ENCODE measurements around the gene PHLDA1. TPM values are rescaled to one million over a fixed set of nuclear protein-coding genes. Genes with fewer than 3 reads are reported as not detected.
"Not testable (repeated sequence)": the region's sequence is repeated elsewhere in the genome, so short reads cannot be mapped to it uniquely, and the experiment has no call there.

PHLDA1 gene
- total RNA-seq, 1 donor, result 70.4 TPM

DNA sequence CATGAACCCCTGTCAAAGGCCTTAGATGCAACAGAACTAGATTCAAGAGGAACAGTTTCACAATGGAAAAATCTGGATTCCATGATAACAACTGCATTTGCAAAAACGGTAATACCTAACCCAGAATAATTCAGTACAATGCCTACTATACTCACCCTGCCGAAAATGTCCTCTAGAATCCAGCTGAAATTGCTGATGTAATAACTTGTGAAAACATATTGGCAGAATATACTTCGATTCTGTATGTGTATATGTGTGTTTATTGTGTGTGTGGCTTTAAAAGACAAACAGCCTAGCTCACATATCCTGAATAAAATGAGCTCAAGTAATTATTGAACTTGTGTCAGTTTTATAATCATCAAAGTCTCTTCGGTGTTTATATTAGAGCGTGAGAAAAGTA is 46.0 kb downstream of the PHLDA1 start:
- TF ChIP-seq, protein P1, sequence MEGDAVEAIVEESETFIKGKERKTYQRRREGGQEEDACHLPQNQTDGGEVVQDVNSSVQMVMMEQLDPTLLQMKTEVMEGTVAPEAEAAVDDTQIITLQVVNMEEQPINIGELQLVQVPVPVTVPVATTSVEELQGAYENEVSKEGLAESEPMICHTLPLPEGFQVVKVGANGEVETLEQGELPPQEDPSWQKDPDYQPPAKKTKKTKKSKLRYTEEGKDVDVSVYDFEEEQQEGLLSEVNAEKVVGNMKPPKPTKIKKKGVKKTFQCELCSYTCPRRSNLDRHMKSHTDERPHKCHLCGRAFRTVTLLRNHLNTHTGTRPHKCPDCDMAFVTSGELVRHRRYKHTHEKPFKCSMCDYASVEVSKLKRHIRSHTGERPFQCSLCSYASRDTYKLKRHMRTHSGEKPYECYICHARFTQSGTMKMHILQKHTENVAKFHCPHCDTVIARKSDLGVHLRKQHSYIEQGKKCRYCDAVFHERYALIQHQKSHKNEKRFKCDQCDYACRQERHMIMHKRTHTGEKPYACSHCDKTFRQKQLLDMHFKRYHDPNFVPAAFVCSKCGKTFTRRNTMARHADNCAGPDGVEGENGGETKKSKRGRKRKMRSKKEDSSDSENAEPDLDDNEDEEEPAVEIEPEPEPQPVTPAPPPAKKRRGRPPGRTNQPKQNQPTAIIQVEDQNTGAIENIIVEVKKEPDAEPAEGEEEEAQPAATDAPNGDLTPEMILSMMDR (IDR thresholded peaks at IDR 0.05; ENCODE audit: insufficient read depth, low read depth, low read length), result no peak
- no peak overlapping the region for H3K4me3 ChIP-seq (ENCODE audit: low read depth, low read length)
- DNase-seq (ENCODE audit: low read depth), result no peak

- no peak for DNase-seq (ENCODE audit: low read depth)
- TF ChIP-seq, protein P1 (IDR thresholded peaks at IDR 0.05; ENCODE audit: insufficient read depth, low read depth, low read length), result no peak
These were observed 46.9 kb downstream of the PHLDA1 start for GRCh38 chr12:75984577-75985182.

DNA sequence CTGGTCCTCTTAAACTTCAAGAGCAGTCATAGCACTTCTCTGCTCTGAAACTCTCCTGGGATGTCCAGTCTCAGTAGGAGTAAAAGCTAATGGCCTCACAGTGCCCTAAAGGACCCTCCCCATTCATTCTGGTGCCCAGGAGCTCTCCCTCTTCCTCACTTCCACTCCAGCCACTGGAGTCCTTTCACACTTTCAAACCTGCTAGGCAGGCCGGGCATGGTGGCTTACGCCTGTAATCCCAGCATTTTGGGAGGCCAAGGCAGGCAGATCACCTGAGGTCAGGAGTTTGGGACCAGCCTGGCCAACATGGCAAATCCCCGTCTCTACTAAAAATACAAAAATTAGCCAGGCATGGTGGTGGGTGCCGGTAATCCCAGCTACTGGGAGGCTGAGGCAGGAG is 47.7 kb downstream of the PHLDA1 start:
- not testable (repeated sequence) for DNase-seq (ENCODE audit: low read depth); H3K4me3 ChIP-seq (ENCODE audit: low read depth, low read length)

More at GRCh38 chr12:75984577-75985182, 46.9 kb downstream of the PHLDA1 start:
- H3K4me3 ChIP-seq (ENCODE audit: low read depth, low read length), result no peak overlapping the region

DNA sequence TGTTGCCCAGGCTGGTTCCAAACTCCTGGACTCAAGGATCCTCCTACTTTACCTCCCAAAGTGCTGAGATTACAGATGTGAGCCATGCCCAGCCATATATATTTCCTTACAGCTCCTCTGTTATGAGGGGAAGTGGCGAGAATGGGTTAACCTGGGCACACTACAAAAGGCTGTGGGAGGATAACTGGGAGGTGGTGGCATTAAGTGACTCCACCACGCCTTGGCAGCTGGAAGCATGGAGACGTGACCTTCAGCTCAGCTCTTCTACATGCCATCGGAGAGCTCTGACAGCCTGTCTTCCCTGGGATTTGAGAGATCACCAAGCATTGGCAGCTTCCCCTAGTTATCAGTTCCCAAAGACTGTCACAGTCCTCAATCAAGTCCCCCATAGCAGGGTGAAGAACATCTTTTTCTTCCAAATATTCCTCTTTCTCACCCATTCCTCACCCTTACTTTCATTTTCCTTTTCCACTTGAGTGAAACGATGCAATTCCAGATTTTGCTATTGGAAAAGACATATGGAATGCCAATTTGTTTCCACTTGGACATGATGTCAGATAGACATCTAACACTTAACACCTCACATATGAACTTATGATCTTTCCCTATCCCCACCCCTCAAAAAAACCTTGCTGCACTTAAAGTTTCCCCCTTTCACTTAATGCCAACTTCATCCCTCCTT is 48.5 kb downstream of the PHLDA1 start:
- peak overlapping the region; percentile 51 for H3K4me3 ChIP-seq (ENCODE audit: low read depth, low read length)
- TF ChIP-seq, protein P1 (IDR thresholded peaks at IDR 0.05; ENCODE audit: insufficient read depth, low read depth, low read length), result no peak
- no peak for DNase-seq (ENCODE audit: low read depth)

GRCh38 chr12:75982169-75982564 is 49.4 kb downstream of the PHLDA1 start:
- TF ChIP-seq, protein P1 (IDR thresholded peaks at IDR 0.05; ENCODE audit: insufficient read depth, low read depth, low read length), result no peak
- peak overlapping the region; percentile 5 for H3K4me3 ChIP-seq (ENCODE audit: low read depth, low read length)
- peak; percentile 94 for DNase-seq (ENCODE audit: low read depth)

- no peak for DNase-seq (ENCODE audit: low read depth)
- H3K4me3 ChIP-seq (ENCODE audit: low read depth, low read length), result no peak overlapping the region
- TF ChIP-seq, protein P1 (IDR thresholded peaks at IDR 0.05; ENCODE audit: insufficient read depth, low read depth, low read length), result no peak
These were observed 50.1 kb downstream of the PHLDA1 start for GRCh38 chr12:75981247-75982168.

DNA sequence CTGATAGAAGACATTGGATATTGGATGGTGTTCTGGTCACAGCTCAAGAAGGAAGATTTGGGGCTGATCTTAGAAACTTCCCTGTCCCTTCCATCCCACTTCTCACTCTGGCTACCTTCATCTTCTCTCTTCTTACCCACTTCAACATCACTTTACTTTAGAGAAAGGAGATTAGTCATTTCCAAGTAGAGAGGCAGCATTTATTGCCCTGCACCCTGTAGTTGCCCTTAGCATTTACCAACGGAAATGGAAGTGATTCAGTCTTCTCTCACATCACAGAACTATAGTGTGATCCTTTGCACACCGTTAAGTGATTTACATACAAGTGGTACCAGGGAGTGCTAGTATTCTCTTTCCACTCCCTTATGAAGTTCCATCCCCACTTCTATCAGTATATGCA is 52.4 kb downstream of the PHLDA1 start:
- TF ChIP-seq, protein P1 (IDR thresholded peaks at IDR 0.05; ENCODE audit: insufficient read depth, low read depth, low read length), result no peak
- peak; percentile 59 for DNase-seq (ENCODE audit: low read depth)

More for the DNA sequence above, 52.4 kb downstream of the PHLDA1 start:
- H3K4me3 ChIP-seq (ENCODE audit: low read depth, low read length), result no peak overlapping the region

Measured in fibroblast of villous mesenchyme (primary cell).